ENCODE results near the gene KSR1. TPM values are rescaled to one million over a fixed set of nuclear protein-coding genes. Genes with fewer than 3 reads are reported as not detected.

Gene KSR1
- polyA plus RNA-seq, 3 donors = 23.5 to 203 (median 28.7) TPM

GRCh38 chr17:27566671-27567562 lies 110.7 kb downstream of the KSR1 start:
- no peak overlapping the region for H3K27ac ChIP-seq (ENCODE audit: low read depth, low read length)
- WGBS, 3 donors = 68 to 77% (median 75%) methylated on average over 14 of the region's 14 CpGs

GRCh38 chr17:27567563-27567859 lies 111.3 kb downstream of the KSR1 start:
- 26 to 86% (median 79%) methylated on average over 5 of the region's 5 CpGs for WGBS, 3 donors
- H3K27ac ChIP-seq (ENCODE audit: low read depth, low read length) = no peak overlapping the region

GRCh38 chr17:27568216-27568615 lies 112.0 kb downstream of the KSR1 start:
- H3K27ac ChIP-seq (ENCODE audit: low read depth, low read length) = no peak overlapping the region
- 87 to 93% (median 88%) methylated on average over 8 to 9 of the region's 9 CpGs for WGBS, 3 donors

- no peak overlapping the region for H3K27ac ChIP-seq (ENCODE audit: low read depth, low read length)
- 57 to 71% (median 67%) methylated on average over 5 of the region's 5 CpGs for WGBS, 3 donors
Measured at GRCh38 chr17:27568811-27569210, 112.6 kb downstream of the KSR1 start.

- H3K27ac ChIP-seq (ENCODE audit: low read depth, low read length) = no peak overlapping the region
- WGBS, 3 donors = 61 to 85% (median 80%) methylated on average over 6 of the region's 6 CpGs
Measured at GRCh38 chr17:27569257-27569722, 113.0 kb downstream of the KSR1 start.

GRCh38 chr17:27569884-27570577 lies 113.8 kb downstream of the KSR1 start:
- 51 to 91% (median 91%) methylated on average over 7 of the region's 7 CpGs for WGBS, 3 donors
- H3K27ac ChIP-seq (ENCODE audit: low read depth, low read length) = no peak overlapping the region

- no peak overlapping the region for H3K27ac ChIP-seq (ENCODE audit: low read depth, low read length)
- whole genome bisulfite sequencing, 3 donors = 70 to 83% (median 78%) methylated on average over 7 of the region's 7 CpGs
Measured at GRCh38 chr17:27570578-27570914, 114.3 kb downstream of the KSR1 start.

- WGBS, 3 donors = 83 to 92% (median 92%) methylated on average over 12 of the region's 12 CpGs
- H3K27ac ChIP-seq (ENCODE audit: low read depth, low read length) = no peak overlapping the region
Measured at GRCh38 chr17:27571563-27572352, 115.5 kb downstream of the KSR1 start.

GRCh38 chr17:27572665-27573064 lies 116.4 kb downstream of the KSR1 start:
- WGBS, 3 donors = 77 to 90% (median 88%) methylated on average over 7 of the region's 7 CpGs
- H3K27ac ChIP-seq (ENCODE audit: low read depth, low read length) = no peak overlapping the region

- H3K27ac ChIP-seq (ENCODE audit: low read depth, low read length) = no peak overlapping the region
- WGBS, 3 donors = 80 to 96% (median 95%) methylated on average over 5 of the region's 5 CpGs
Measured at GRCh38 chr17:27573548-27573947, 117.3 kb downstream of the KSR1 start.

- 39 to 76% (median 69%) methylated on average over 4 of the region's 4 CpGs for WGBS, 3 donors
- H3K27ac ChIP-seq (ENCODE audit: low read depth, low read length) = no peak overlapping the region
Measured at GRCh38 chr17:27573971-27574525, 117.8 kb downstream of the KSR1 start.

- no peak overlapping the region for H3K27ac ChIP-seq (ENCODE audit: low read depth, low read length)
- 89 to 98% (median 97%) methylated on average over 3 of the region's 3 CpGs for WGBS, 3 donors
Measured at GRCh38 chr17:27575096-27575911, 119.1 kb downstream of the KSR1 start.

- H3K27ac ChIP-seq (ENCODE audit: low read depth, low read length) = no peak overlapping the region
- whole genome bisulfite sequencing, 3 donors = 76 to 98% (median 94%) methylated on average over 2 of the region's 2 CpGs
Measured at GRCh38 chr17:27575912-27576252, 119.6 kb downstream of the KSR1 start.

- 36 to 68% (median 64%) methylated on average over 8 of the region's 8 CpGs for WGBS, 3 donors
- no peak overlapping the region for H3K27ac ChIP-seq (ENCODE audit: low read depth, low read length)
Measured at GRCh38 chr17:27576477-27577083, 120.3 kb downstream of the KSR1 start.

GRCh38 chr17:27577121-27577761 lies 121.0 kb downstream of the KSR1 start:
- 38 to 79% (median 77%) methylated on average over 18 to 20 of the region's 20 CpGs for WGBS, 3 donors
- no peak overlapping the region for H3K27ac ChIP-seq (ENCODE audit: low read depth, low read length)

- WGBS, 3 donors = 39 to 77% (median 65%) methylated on average over 10 of the region's 10 CpGs
- H3K27ac ChIP-seq (ENCODE audit: low read depth, low read length) = no peak overlapping the region
Measured at GRCh38 chr17:27577884-27578717, 121.9 kb downstream of the KSR1 start.

Measured in adipose tissue (tissue), 3 donors.